GM12878 (cell line): Measurements from ENCODE around the gene MAPK13. TPM values are rescaled to one million over a fixed set of nuclear protein-coding genes. Genes with fewer than 3 reads are reported as not detected.

Source experiments
- BCL3 ChIP-seq: IDR thresholded peaks from 2 replicates; pipeline ENCODE4 v1.6.1; 2011; ENCODE audit warnings: borderline replicate concordance, low read depth, mild to moderate bottlenecking, moderate library complexity, low read length; ENCODE audit not compliant: insufficient read depth, poor library complexity, severe bottlenecking
- BHLHE40 ChIP-seq, 2 experiments: fragments of 450-650 bp in 1 of 2; IDR thresholded peaks; 2 replicates each; pipeline ENCODE4 v1.6.1; 2011 to 2017; ENCODE audit warnings: low read depth in 2 of 2, borderline replicate concordance in 1 of 2, improper control_type of control experiment in 1 of 2, low read length in 1 of 2, mild to moderate bottlenecking in 1 of 2
- BRCA1 ChIP-seq: IDR thresholded peaks from 2 replicates; pipeline ENCODE4 v1.6.1; 2011; ENCODE audit warnings: low read depth, low read length, improper control_type of control experiment
- EP300 ChIP-seq, 2 experiments: fragments of 150-350 bp in 1 of 2; IDR thresholded peaks; 2 replicates each; pipeline ENCODE4 v1.6.1; 2011 to 2012; ENCODE audit warnings: low read depth in 2 of 2, low read length in 2 of 2, borderline replicate concordance in 1 of 2, improper control_type of control experiment in 1 of 2, inconsistent platforms in 1 of 2; ENCODE audit not compliant: control insufficient read depth in 1 of 2
- JUND ChIP-seq: IDR thresholded peaks from 2 replicates; pipeline ENCODE4 v1.6.1; 2012; ENCODE audit warnings: low read depth, mild to moderate bottlenecking, low read length, improper control_type of control experiment, moderate library complexity
- MYB ChIP-seq: fragments of 150-350 bp; IDR thresholded peaks from 2 replicates; pipeline ENCODE4 v1.6.1; 2014; ENCODE audit warnings: mild to moderate bottlenecking, low read depth, low read length, borderline replicate concordance
- MYC ChIP-seq: IDR thresholded peaks from 2 replicates; pipeline ENCODE4 v1.6.1; 2011; ENCODE audit warnings: mild to moderate bottlenecking, low read length, moderate library complexity, inconsistent platforms; ENCODE audit not compliant: insufficient read depth, insufficient replicate concordance, insufficient read length, severe bottlenecking
- POLR2A ChIP-seq: IDR thresholded peaks from 2 replicates; pipeline ENCODE4 v1.6.1; 2011; ENCODE audit warnings: low read depth, mild to moderate bottlenecking, low read length
- POU2F2 ChIP-seq: IDR thresholded peaks from 3 replicates; pipeline ENCODE4 v1.6.1; 2011; ENCODE audit warnings: low read depth, mild to moderate bottlenecking, low read length, borderline replicate concordance
- SIX5 ChIP-seq: IDR thresholded peaks from 2 replicates; pipeline ENCODE4 v1.6.1; 2011; ENCODE audit warnings: mild to moderate bottlenecking, low read depth, low read length, moderate library complexity; ENCODE audit not compliant: severe bottlenecking
- ZBTB40 ChIP-seq: fragments of 450-650 bp; IDR thresholded peaks from 2 replicates; pipeline ENCODE4 v1.6.1; 2016; ENCODE audit warnings: mild to moderate bottlenecking, moderate library complexity, borderline replicate concordance
- ZNF207 ChIP-seq: fragments of 450-650 bp; IDR thresholded peaks from 2 replicates; pipeline ENCODE4 v1.6.1; 2014; ENCODE audit warnings: antibody characterized with exemption, mild to moderate bottlenecking, borderline replicate concordance
- polyA plus RNA-seq, 11 experiments: library from polyadenylated mRNA; depleted of rRNA in 4 of 11; unstranded in 6 of 11; stranded (reverse) in 5 of 11; fragments of >200 nt; fragmentation: Nextera tagmentation in 4 of 11; fragmentation: Illumina TruSeq in 1 of 11; extraction: Ambion mirVana in 4 of 11; extraction: Trizol in 1 of 11; gene quantifications; 1 replicate in 1 of 11; 2 replicates in 10 of 11; pipeline versions ENCODE4 v1.2.1 to v1.2.3, GENCODE V29; 2011 to 2016; ENCODE audit warnings: inconsistent platforms in 2 of 11, missing spikeins in 2 of 11, low read depth in 1 of 11
- total RNA-seq, 4 experiments: library from RNA; depleted of rRNA in 3 of 4; stranded (reverse); fragments of >200 nt in 3 of 4; fragmentation: Illumina TruSeq in 1 of 4; extraction: Trizol in 1 of 4; gene quantifications; 2 replicates each; pipeline versions ENCODE4 v1.2.1 to v1.2.3, GENCODE V29; 2013 to 2021

The MAPK13 gene
- total and polyA plus RNA-seq, 10 of the 15 experiments (the other 5 are each of a cell fraction or from before 2014, with no cell fraction given): 1.8 to 48.0 (median 37.5) TPM

GRCh38 chr6:36120539-36120938 is 9.8 kb upstream of the MAPK13 start (continued):
- TF ChIP-seq MYB: no peak
- TF ChIP-seq ZBTB40: no peak
- peak; percentile 57 for TF ChIP-seq POLR2A
- no peak for TF ChIP-seq BCL3
- 0 out of 3 replicates have a peak, but pooled peaks have one; percentile 23 for TF ChIP-seq POU2F2
- no peak for TF ChIP-seq ZNF207
- TF ChIP-seq MYC: no peak
- TF ChIP-seq BHLHE40 (IDR thresholded peaks at IDR 0.05; ENCODE audit: borderline replicate concordance in 1 of 2, low read depth in 2 of 2, low read length in 1 of 2): no peak
- TF ChIP-seq JUND: no peak
- no peak for TF ChIP-seq BRCA1
- no peak for TF ChIP-seq SIX5
- no peak for TF ChIP-seq EP300 (IDR thresholded peaks at IDR 0.05; ENCODE audit: borderline replicate concordance in 1 of 2, control insufficient read depth in 1 of 2, low read depth in 2 of 2, low read length in 2 of 2)
